ENCODE measurements around the gene OPCML. TPM values are rescaled to one million over a fixed set of nuclear protein-coding genes. Genes with fewer than 3 reads are reported as not detected.
A peak's percentile ranks its signal among the peaks of the same experiment; 100 is the strongest.

OPCML gene
- total RNA-seq, 1 donor from 2014 or later: 0.58 TPM

GRCh38 chr11:133153031-133153430, 379.3 kb downstream of the OPCML start:
- DNase-seq (ENCODE audit: extremely low read depth, low read depth, low spot score): no peak

GRCh38 chr11:133149698-133150097, 382.6 kb downstream of the OPCML start:
- no peak for DNase-seq (ENCODE audit: extremely low read depth, low read depth, low spot score)

- no peak for DNase-seq (ENCODE audit: extremely low read depth, low read depth, low spot score)
These were observed 384.7 kb downstream of the OPCML start for GRCh38 chr11:133147625-133148024.

GRCh38 chr11:133146697-133147306, 385.5 kb downstream of the OPCML start:
- no peak for DNase-seq (ENCODE audit: extremely low read depth, low read depth, low spot score)

GRCh38 chr11:133137939-133138338, 394.4 kb downstream of the OPCML start:
- DNase-seq (ENCODE audit: extremely low read depth, low read depth, low spot score): no peak

- DNase-seq (ENCODE audit: extremely low read depth, low read depth, low spot score): no peak
These were observed 395.0 kb downstream of the OPCML start for GRCh38 chr11:133137270-133137669.

- no peak for DNase-seq (ENCODE audit: extremely low read depth, low read depth, low spot score)
These were observed 395.9 kb downstream of the OPCML start for GRCh38 chr11:133136376-133136775.

- DNase-seq (ENCODE audit: extremely low read depth, low read depth, low spot score): peak; percentile 10
These were observed 397.8 kb downstream of the OPCML start for GRCh38 chr11:133134314-133135173.

GRCh38 chr11:133133606-133134005, 398.7 kb downstream of the OPCML start:
- DNase-seq (ENCODE audit: extremely low read depth, low read depth, low spot score): no peak

GRCh38 chr11:133133050-133133449, 399.3 kb downstream of the OPCML start:
- DNase-seq (ENCODE audit: extremely low read depth, low read depth, low spot score): no peak

GRCh38 chr11:133127741-133128140, 404.6 kb downstream of the OPCML start:
- DNase-seq (ENCODE audit: extremely low read depth, low read depth, low spot score): no peak

- no peak for DNase-seq (ENCODE audit: extremely low read depth, low read depth, low spot score)
These were observed 408.5 kb downstream of the OPCML start for GRCh38 chr11:133123796-133124195.

- DNase-seq (ENCODE audit: extremely low read depth, low read depth, low spot score): no peak
These were observed 408.9 kb downstream of the OPCML start for GRCh38 chr11:133123366-133123765.

GRCh38 chr11:133122256-133122655, 410.0 kb downstream of the OPCML start:
- DNase-seq (ENCODE audit: extremely low read depth, low read depth, low spot score): no peak

GRCh38 chr11:133118563-133119268, 413.6 kb downstream of the OPCML start:
- no peak for DNase-seq (ENCODE audit: extremely low read depth, low read depth, low spot score)

- no peak for DNase-seq (ENCODE audit: extremely low read depth, low read depth, low spot score)
These were observed 417.2 kb downstream of the OPCML start for GRCh38 chr11:133115099-133115498.

- no peak for DNase-seq (ENCODE audit: extremely low read depth, low read depth, low spot score)
These were observed 424.5 kb downstream of the OPCML start for GRCh38 chr11:133107763-133108162.

- no peak for DNase-seq (ENCODE audit: extremely low read depth, low read depth, low spot score)
These were observed 425.2 kb downstream of the OPCML start for GRCh38 chr11:133107136-133107535.

GRCh38 chr11:133106417-133106816, 425.9 kb downstream of the OPCML start:
- DNase-seq (ENCODE audit: extremely low read depth, low read depth, low spot score): no peak

- DNase-seq (ENCODE audit: extremely low read depth, low read depth, low spot score): no peak
These were observed 428.1 kb downstream of the OPCML start for GRCh38 chr11:133104009-133104744.

- DNase-seq (ENCODE audit: extremely low read depth, low read depth, low spot score): no peak
These were observed 435.3 kb downstream of the OPCML start for GRCh38 chr11:133096981-133097380.

Data from glomerular endothelial cell (primary cell).